ENCODE measurements around the gene LIG1.

LIG1 gene

DNA sequence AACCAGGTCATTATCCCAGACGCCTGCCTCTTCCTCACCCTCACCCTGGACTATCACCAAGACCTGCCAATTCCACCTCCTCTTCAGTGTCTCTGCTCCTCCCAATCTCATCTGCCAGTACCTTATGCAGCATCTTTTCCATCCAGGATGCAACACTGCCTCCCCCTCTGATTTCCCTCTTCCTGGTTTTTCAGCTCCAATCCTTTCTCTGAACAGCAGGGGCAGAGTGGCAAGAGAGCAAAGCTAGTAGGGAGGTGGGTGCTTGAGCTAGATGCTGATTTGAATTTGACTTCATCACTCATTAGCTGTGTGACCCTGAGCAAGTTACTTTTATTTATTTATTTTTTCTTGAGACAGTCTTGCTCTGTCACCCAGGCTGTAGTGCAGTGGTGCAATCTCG lies 100.7 kb downstream of the LIG1 start:
- no peak for DNase-seq

Measured in HCEC 1CT (cell line).